Effector memory CD8-positive, alpha-beta T cell (primary cell): Measurements from ENCODE around the gene BMP8A.
"Not testable (repeated sequence)": the region's sequence is repeated elsewhere in the genome, so short reads cannot be mapped to it uniquely, and the experiment has no call there.

ENCODE experiments used
- ATAC-seq: fragments of 150-1000 bp; cut with Tn5 transposase; replicated peaks from 2 replicates; pipeline ENCODE4 v1.10.0; 2021; ENCODE audit warnings: mild to moderate bottlenecking, moderate library complexity
- DNase-seq, 3 experiments: peaks; one replicate each; pipeline ENCODE4 v3.0.0; 2021
- H3K27ac Mint-ChIP-seq, 2 donors: one replicate each; pipeline ENCODE4 v1.8.0; 2022; ENCODE audit warnings: mild to moderate bottlenecking in 2 of 2, mixed read lengths in 2 of 2, moderate library complexity in 2 of 2
- H3K27me3 Mint-ChIP-seq, 2 donors: one replicate each; pipeline ENCODE4 v1.8.0; 2022; ENCODE audit warnings: mixed read lengths in 2 of 2
- H3K36me3 Mint-ChIP-seq: one replicate; pipeline ENCODE4 v1.8.0; 2022; ENCODE audit warnings: mild to moderate bottlenecking, moderate library complexity, mixed read lengths; ENCODE audit not compliant: insufficient read depth
- H3K4me1 Mint-ChIP-seq, 2 donors: one replicate each; pipeline ENCODE4 v1.8.0; 2022; ENCODE audit warnings: low read depth in 2 of 2, mixed read lengths in 2 of 2
- H3K4me3 Mint-ChIP-seq, 2 donors: one replicate each; pipeline ENCODE4 v1.8.0; 2022; ENCODE audit warnings: mild to moderate bottlenecking in 2 of 2, mixed read lengths in 2 of 2, moderate library complexity in 2 of 2
- H3K9me3 Mint-ChIP-seq, 2 donors: one replicate each; pipeline ENCODE4 v1.8.0; 2022; ENCODE audit warnings: mixed read lengths in 2 of 2

BMP8A gene

GRCh38 chr1:39517936-39518335 lies 26.5 kb downstream of the BMP8A start:
- H3K27me3 Mint-ChIP-seq, H3K27ac Mint-ChIP-seq, H3K4me3 Mint-ChIP-seq, ATAC-seq, H3K4me1 Mint-ChIP-seq, H3K36me3 Mint-ChIP-seq, H3K9me3 Mint-ChIP-seq, DNase-seq: not testable (repeated sequence)

- DNase-seq, H3K4me3 Mint-ChIP-seq, H3K9me3 Mint-ChIP-seq, H3K36me3 Mint-ChIP-seq, ATAC-seq, H3K27ac Mint-ChIP-seq, H3K27me3 Mint-ChIP-seq, H3K4me1 Mint-ChIP-seq: not testable (repeated sequence)
Observed at GRCh38 chr1:39519376-39519775, 27.9 kb downstream of the BMP8A start.

GRCh38 chr1:39522221-39522620 lies 30.8 kb downstream of the BMP8A start:
- not testable (repeated sequence) for H3K27me3 Mint-ChIP-seq, H3K9me3 Mint-ChIP-seq, H3K4me3 Mint-ChIP-seq, H3K27ac Mint-ChIP-seq, ATAC-seq, DNase-seq
- Mint-ChIP-seq H3K36me3 (peaks cover 10% of the 10 kb centered on the region), H3K4me1 (peaks cover 14 to 22% of the 10 kb centered on the region in 2 donors)

GRCh38 chr1:39522661-39523567 lies 31.5 kb downstream of the BMP8A start:
- DNase-seq: no peak
- peaks cover 14 to 22% of the 10 kb centered on the region in 2 donors for H3K4me1 Mint-ChIP-seq
- no peak overlapping the region for H3K4me3 Mint-ChIP-seq
- no peaks in the 10 kb centered on the region for H3K9me3 Mint-ChIP-seq
- H3K36me3 Mint-ChIP-seq: peaks cover 10% of the 10 kb centered on the region
- no peak overlapping the region for H3K27ac Mint-ChIP-seq
- H3K27me3 Mint-ChIP-seq: no peaks in the 10 kb centered on the region
- no peak for ATAC-seq

- no peaks in the 10 kb centered on the region for H3K27me3 Mint-ChIP-seq
- peak overlapping the region; percentile 38 to 83 for H3K27ac Mint-ChIP-seq
- H3K36me3 Mint-ChIP-seq: peaks cover 16% of the 10 kb centered on the region
- H3K9me3 Mint-ChIP-seq: no peaks in the 10 kb centered on the region
- DNase-seq (no peak), ATAC-seq (no peak)
- no peak overlapping the region for H3K4me3 Mint-ChIP-seq
- H3K4me1 Mint-ChIP-seq: peaks cover 14 to 22% of the 10 kb centered on the region in 2 donors
Observed at GRCh38 chr1:39524171-39524570, 32.7 kb downstream of the BMP8A start.

GRCh38 chr1:39524591-39525365 lies 33.3 kb downstream of the BMP8A start:
- Mint-ChIP-seq H3K36me3 (peaks cover 19% of the 10 kb centered on the region), H3K27me3 (no peaks in the 10 kb centered on the region), H3K9me3 (no peaks in the 10 kb centered on the region), H3K4me3 (no peak overlapping the region), H3K27ac (peak overlapping the region; percentile 93 to 95), H3K4me1 (peaks cover 14 to 22% of the 10 kb centered on the region in 2 donors)
- DNase-seq: no peak
- no peak for ATAC-seq

- H3K27ac Mint-ChIP-seq: peak overlapping the region; percentile 93 to 95
- H3K27me3 Mint-ChIP-seq: no peaks in the 10 kb centered on the region
- peak; percentile 95 for ATAC-seq
Observed at GRCh38 chr1:39525366-39526165, 34.1 kb downstream of the BMP8A start.

GRCh38 chr1:39526466-39527189 lies 35.2 kb downstream of the BMP8A start:
- no peak overlapping the region for H3K4me3 Mint-ChIP-seq
- H3K27me3 Mint-ChIP-seq: no peaks in the 10 kb centered on the region
- peak overlapping the region in 1 of 2 donors; percentile 95 for H3K27ac Mint-ChIP-seq
- H3K4me1 Mint-ChIP-seq: peaks cover 14 to 22% of the 10 kb centered on the region in 2 donors
- H3K36me3 Mint-ChIP-seq: peaks cover 21% of the 10 kb centered on the region
- ATAC-seq (no peak), DNase-seq (no peak)
- H3K9me3 Mint-ChIP-seq: no peaks in the 10 kb centered on the region

More at GRCh38 chr1:39525366-39526165, 34.1 kb downstream of the BMP8A start:
- DNase-seq: peak; percentile 74 to 76 (median 74)
- Mint-ChIP-seq H3K4me1 (peaks cover 14 to 22% of the 10 kb centered on the region in 2 donors), H3K9me3 (no peaks in the 10 kb centered on the region), H3K4me3 (peak overlapping the region; percentile 61 to 75), H3K36me3 (peaks cover 19% of the 10 kb centered on the region)

GRCh38 chr1:39527190-39527579 lies 35.7 kb downstream of the BMP8A start:
- peaks cover 22% of the 10 kb centered on the region for H3K36me3 Mint-ChIP-seq
- peaks cover 14 to 22% of the 10 kb centered on the region in 2 donors for H3K4me1 Mint-ChIP-seq
- ATAC-seq, H3K27me3 Mint-ChIP-seq, H3K9me3 Mint-ChIP-seq, H3K4me3 Mint-ChIP-seq, H3K27ac Mint-ChIP-seq, DNase-seq: not testable (repeated sequence)

GRCh38 chr1:39528082-39528481 lies 36.6 kb downstream of the BMP8A start:
- H3K27me3 Mint-ChIP-seq: no peaks in the 10 kb centered on the region

GRCh38 chr1:39529901-39530535 lies 38.6 kb downstream of the BMP8A start:
- DNase-seq (no peak), ATAC-seq (no peak)
- Mint-ChIP-seq H3K4me3 (no peak overlapping the region), H3K27ac (no peak overlapping the region), H3K9me3 (no peaks in the 10 kb centered on the region), H3K36me3 (peaks cover 40% of the 10 kb centered on the region), H3K27me3 (no peaks in the 10 kb centered on the region), H3K4me1 (peaks cover 10 to 15% of the 10 kb centered on the region in 2 donors)

More at GRCh38 chr1:39528082-39528481, 36.6 kb downstream of the BMP8A start:
- H3K4me1 Mint-ChIP-seq: peaks cover 14 to 22% of the 10 kb centered on the region in 2 donors
- H3K27ac Mint-ChIP-seq: peak overlapping the region in 1 of 2 donors; percentile 41
- no peak for ATAC-seq
- no peaks in the 10 kb centered on the region for H3K9me3 Mint-ChIP-seq
- H3K36me3 Mint-ChIP-seq: peaks cover 27% of the 10 kb centered on the region
- no peak for DNase-seq
- no peak overlapping the region for H3K4me3 Mint-ChIP-seq

- H3K4me1 Mint-ChIP-seq: peaks cover 0 to 2% of the 10 kb centered on the region in 2 donors
- H3K27me3 Mint-ChIP-seq: no peaks in the 10 kb centered on the region
- H3K9me3 Mint-ChIP-seq: no peaks in the 10 kb centered on the region
- peaks cover 40% of the 10 kb centered on the region for H3K36me3 Mint-ChIP-seq
- no peak overlapping the region for H3K27ac Mint-ChIP-seq
- ATAC-seq: no peak
- DNase-seq: no peak
- H3K4me3 Mint-ChIP-seq: no peak overlapping the region
Observed at GRCh38 chr1:39531526-39531925, 40.1 kb downstream of the BMP8A start.
